ENCODE measurements around the gene EVA1A. TPM values are rescaled to one million over a fixed set of nuclear protein-coding genes. Genes with fewer than 3 reads are reported as not detected.

EVA1A gene
- total RNA-seq, 1 experiment from 2014 or later: 10.8 TPM

DNA sequence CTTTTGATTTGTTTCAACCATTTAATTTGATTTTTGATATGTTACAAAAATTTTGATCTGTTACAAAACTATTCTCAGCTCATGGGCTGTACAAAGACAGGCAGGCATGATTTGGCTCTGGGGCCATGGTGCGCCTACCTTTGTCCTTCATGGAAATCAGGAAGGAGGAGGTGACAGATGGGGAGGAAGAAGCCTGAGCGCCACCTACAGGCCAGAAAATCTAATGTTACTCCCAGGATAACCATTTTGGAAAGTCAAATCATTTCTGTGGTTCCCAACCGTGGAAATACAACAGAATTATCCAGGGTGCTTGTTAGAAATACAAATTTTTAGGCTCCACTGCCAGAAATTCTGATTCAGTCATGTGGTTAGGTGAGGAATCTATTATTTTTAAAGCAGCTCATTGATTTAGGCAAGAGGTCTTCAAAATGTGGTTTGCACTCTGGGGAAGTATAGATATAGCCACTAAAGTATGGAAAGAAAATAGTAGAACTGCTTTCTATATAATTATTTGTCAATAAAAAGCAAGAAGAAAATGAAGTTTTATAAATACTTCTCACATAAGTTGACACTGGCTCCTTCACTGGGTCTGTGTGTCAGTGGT lies 93.9 kb downstream of the EVA1A start:
- Histone ChIP-seq H3K27me3 (ENCODE audit: insufficient read depth, low read depth) (no peaks in the 10 kb centered on the region), H3F3A (ENCODE audit: insufficient read depth, low read depth) (no peaks in the 10 kb centered on the region), H4K20me1 (ENCODE audit: insufficient read depth) (no peaks in the 10 kb centered on the region), H3K4me2 (no peak overlapping the region), H3K9me2 (ENCODE audit: insufficient read depth) (no peaks in the 10 kb centered on the region), H3K4me3 (no peak overlapping the region), H2AFZ (no peak overlapping the region), H3K4me1 (replicated peaks; ENCODE audit: insufficient read depth) (peaks cover 14% of the 10 kb centered on the region; the same call in 1 of the 2 replicates), H3K27ac (no peak overlapping the region), H3K36me3 (ENCODE audit: low read depth) (no peaks in the 10 kb centered on the region), H3K79me2 (ENCODE audit: low read depth) (no peaks in the 10 kb centered on the region), H3K9me3 (ENCODE audit: insufficient read depth, low read depth) (no peaks in the 10 kb centered on the region)
- DNase-seq: peak in 1 of 2 experiments; percentile 33
- no TSS peak for BruUV-seq (replicated peaks)
- CTCF ChIA-PET: interaction anchor here (0.7 to 2.7 kb wide), 3 partner anchors 136 to 161 kb away, joined by 4 to 14 read pairs (median 8); no protein-coding TSS in a partner anchor
- TF ChIP-seq EZH2 (IDR thresholded peaks at IDR 0.05; ENCODE audit: low read depth): no peak
- TF ChIP-seq, protein P1, sequence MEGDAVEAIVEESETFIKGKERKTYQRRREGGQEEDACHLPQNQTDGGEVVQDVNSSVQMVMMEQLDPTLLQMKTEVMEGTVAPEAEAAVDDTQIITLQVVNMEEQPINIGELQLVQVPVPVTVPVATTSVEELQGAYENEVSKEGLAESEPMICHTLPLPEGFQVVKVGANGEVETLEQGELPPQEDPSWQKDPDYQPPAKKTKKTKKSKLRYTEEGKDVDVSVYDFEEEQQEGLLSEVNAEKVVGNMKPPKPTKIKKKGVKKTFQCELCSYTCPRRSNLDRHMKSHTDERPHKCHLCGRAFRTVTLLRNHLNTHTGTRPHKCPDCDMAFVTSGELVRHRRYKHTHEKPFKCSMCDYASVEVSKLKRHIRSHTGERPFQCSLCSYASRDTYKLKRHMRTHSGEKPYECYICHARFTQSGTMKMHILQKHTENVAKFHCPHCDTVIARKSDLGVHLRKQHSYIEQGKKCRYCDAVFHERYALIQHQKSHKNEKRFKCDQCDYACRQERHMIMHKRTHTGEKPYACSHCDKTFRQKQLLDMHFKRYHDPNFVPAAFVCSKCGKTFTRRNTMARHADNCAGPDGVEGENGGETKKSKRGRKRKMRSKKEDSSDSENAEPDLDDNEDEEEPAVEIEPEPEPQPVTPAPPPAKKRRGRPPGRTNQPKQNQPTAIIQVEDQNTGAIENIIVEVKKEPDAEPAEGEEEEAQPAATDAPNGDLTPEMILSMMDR (conservative IDR thresholded peaks at IDR 0.05): peak; percentile 73
- POLR2A ChIA-PET (ENCODE audit: unreplicated experiment): no interaction called here
- intact Hi-C loops (cut with micrococcal nuclease; ENCODE audit: unreplicated experiment): loop anchor here (5.0 kb wide), 1 partner anchor 95 kb away; the partner anchor contains the start of gene EVA1A

DNA sequence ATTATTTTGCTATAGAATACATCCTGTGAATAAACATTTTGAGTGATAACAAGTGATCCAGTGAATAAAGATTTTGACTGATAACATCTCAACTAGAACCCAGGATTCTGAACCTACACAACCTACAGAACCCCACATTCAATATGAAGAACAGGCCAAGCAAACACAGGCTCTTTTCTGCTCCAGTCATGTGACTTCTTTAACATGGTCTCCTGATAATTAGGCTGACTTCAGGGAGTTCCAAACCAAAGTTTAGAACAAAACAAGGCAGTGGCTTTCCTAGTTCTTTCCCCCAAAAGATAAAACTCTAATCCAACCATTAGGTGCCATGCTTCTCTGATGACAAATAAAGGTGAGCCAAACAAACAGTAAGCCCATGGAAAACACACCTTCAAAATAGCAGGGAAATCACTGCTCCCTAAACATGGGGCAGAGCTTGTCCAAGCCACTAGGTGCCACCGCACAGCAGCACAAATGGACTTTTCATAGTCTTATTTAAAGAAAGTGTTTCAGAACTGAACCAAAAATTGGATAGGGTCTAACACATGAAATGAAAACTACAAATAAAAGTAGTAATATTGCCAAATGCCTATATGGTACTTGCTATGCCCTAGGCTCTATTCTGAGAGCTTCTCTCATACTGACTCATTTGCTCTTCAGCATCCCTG lies 95.3 kb downstream of the EVA1A start:
- Histone ChIP-seq H2AFZ (no peak overlapping the region), H3K27ac (no peak overlapping the region), H3F3A (ENCODE audit: insufficient read depth, low read depth) (no peaks in the 10 kb centered on the region), H3K9me3 (ENCODE audit: insufficient read depth, low read depth) (no peaks in the 10 kb centered on the region), H3K4me2 (no peak overlapping the region), H3K4me1 (replicated peaks; ENCODE audit: insufficient read depth) (peaks cover 14% of the 10 kb centered on the region; the same call in 1 of the 2 replicates), H4K20me1 (ENCODE audit: insufficient read depth) (no peaks in the 10 kb centered on the region), H3K79me2 (ENCODE audit: low read depth) (no peaks in the 10 kb centered on the region), H3K36me3 (ENCODE audit: low read depth) (no peaks in the 10 kb centered on the region), H3K4me3 (no peak overlapping the region), H3K27me3 (ENCODE audit: insufficient read depth, low read depth) (no peaks in the 10 kb centered on the region), H3K9me2 (ENCODE audit: insufficient read depth) (no peaks in the 10 kb centered on the region)
- intact Hi-C loops (cut with micrococcal nuclease; ENCODE audit: unreplicated experiment): loop anchor here (1.0 to 5.0 kb wide), 2 partner anchors 97 to 144 kb away; partner anchors contain the start of gene EVA1A
- ChIA-PET CTCF (interaction anchor here (0.6 to 2.7 kb wide), 6 partner anchors 38 to 312 kb away, joined by 3 to 14 read pairs (median 6); no protein-coding TSS in a partner anchor), POLR2A (ENCODE audit: unreplicated experiment) (interaction anchor here (0.7 kb wide), 1 partner anchor 521 kb away, joined by 3 read pairs; no protein-coding TSS in a partner anchor)
- DNase-seq: peak in 1 of 2 experiments; percentile 18
- no TSS peak for BruUV-seq (replicated peaks)
- TF ChIP-seq, protein P1 (conservative IDR thresholded peaks at IDR 0.05): peak; percentile 69
- TF ChIP-seq EZH2 (IDR thresholded peaks at IDR 0.05; ENCODE audit: low read depth): no peak

DNA sequence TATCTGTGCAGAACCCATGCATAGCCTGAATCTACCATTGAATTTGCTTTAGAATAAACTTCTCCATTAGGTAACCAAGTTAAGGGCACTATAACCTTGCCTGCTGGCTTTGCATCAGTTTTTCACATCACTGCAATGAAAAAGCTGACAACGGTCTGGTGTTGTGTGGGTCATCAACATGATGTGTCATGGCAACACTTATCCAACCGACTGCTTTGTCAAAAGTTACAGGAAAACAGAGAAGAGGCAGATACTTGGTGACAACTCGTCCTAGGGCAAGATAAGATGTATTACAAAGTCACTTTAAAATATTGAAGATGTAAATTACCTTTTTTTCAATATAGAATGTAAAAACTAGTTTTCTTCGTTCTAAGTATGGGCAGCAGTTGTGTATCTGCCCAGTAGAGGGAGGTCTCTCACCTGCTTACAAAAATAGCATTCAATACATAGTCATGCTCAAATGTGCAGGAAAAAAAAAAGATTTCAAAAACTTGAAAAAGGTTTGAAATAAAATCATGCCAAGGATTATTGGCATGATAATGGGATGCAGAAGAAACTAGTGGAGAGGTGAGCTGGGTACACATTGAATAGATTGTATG lies 96.3 kb downstream of the EVA1A start:
- POLR2A ChIA-PET (ENCODE audit: unreplicated experiment): no interaction called here
- no peak for DNase-seq

More for the DNA sequence above, 96.3 kb downstream of the EVA1A start:
- intact Hi-C loops (cut with micrococcal nuclease; ENCODE audit: unreplicated experiment): loop anchor here (1.0 to 5.0 kb wide), 4 partner anchors 62 to 774 kb away; no protein-coding TSS in a partner anchor
- Histone ChIP-seq H3K36me3 (ENCODE audit: low read depth) (no peaks in the 10 kb centered on the region), H3K4me3 (no peak overlapping the region), H2AFZ (no peak overlapping the region), H3K4me1 (replicated peaks; ENCODE audit: insufficient read depth) (peaks cover 14% of the 10 kb centered on the region; the same call in 1 of the 2 replicates), H3K27ac (no peak overlapping the region), H3K9me2 (ENCODE audit: insufficient read depth) (no peaks in the 10 kb centered on the region), H3K9me3 (ENCODE audit: insufficient read depth, low read depth) (no peaks in the 10 kb centered on the region), H3K27me3 (ENCODE audit: insufficient read depth, low read depth) (no peaks in the 10 kb centered on the region), H3F3A (ENCODE audit: insufficient read depth, low read depth) (no peaks in the 10 kb centered on the region), H4K20me1 (ENCODE audit: insufficient read depth) (no peaks in the 10 kb centered on the region), H3K4me2 (no peak overlapping the region), H3K79me2 (ENCODE audit: low read depth) (no peaks in the 10 kb centered on the region)
- BruUV-seq (replicated peaks): no TSS peak
- TF ChIP-seq, protein P1 (conservative IDR thresholded peaks at IDR 0.05): peak; percentile 95
- TF ChIP-seq EZH2 (IDR thresholded peaks at IDR 0.05; ENCODE audit: low read depth): no peak
- CTCF ChIA-PET: interaction anchor here (0.6 to 2.7 kb wide), 2 partner anchors 101 to 144 kb away, joined by 3 to 14 read pairs; no protein-coding TSS in a partner anchor
